ENCODE results near the gene PEMT. TPM values are rescaled to one million over a fixed set of nuclear protein-coding genes. Genes with fewer than 3 reads are reported as not detected.
"Not testable (repeated sequence)": the region's sequence is repeated elsewhere in the genome, so short reads cannot be mapped to it uniquely, and the experiment has no call there.

The PEMT gene
- polyA plus RNA-seq, 2 of the 4 experiments (the other 2 are of a cell fraction), result 47.5 to 47.8 TPM

- DNase-seq (ENCODE audit: low read depth in 1 of 2, low spot score in 1 of 2), result no peak
- no peak for ATAC-seq
- Histone ChIP-seq H3K4me1 (no peaks in the 10 kb centered on the region), H3K4me3 (no peak overlapping the region), H3K9me3 (no peaks in the 10 kb centered on the region), H3K4me2 (no peak overlapping the region), H3K27ac (no peak overlapping the region)
- no peak for TF ChIP-seq RAD21 (conservative IDR thresholded peaks at IDR 0.05 in 1 of 2, IDR thresholded peaks at IDR 0.05 in 1 of 2)
- no peak for TF ChIP-seq HDAC2 (IDR thresholded peaks at IDR 0.05)
- TF ChIP-seq SMC3 (IDR thresholded peaks at IDR 0.05), result no peak
- no peak for TF ChIP-seq JUNB (IDR thresholded peaks at IDR 0.05)
- no peak for TF ChIP-seq E2F6 (IDR thresholded peaks at IDR 0.05; ENCODE audit: borderline replicate concordance, low read depth)
- no peak for TF ChIP-seq KDM1A (IDR thresholded peaks at IDR 0.05; ENCODE audit: low read depth)
- TF ChIP-seq ELK1 (IDR thresholded peaks at IDR 0.05; ENCODE audit: low read depth, low read length), result no peak
- TF ChIP-seq RARB (CRISPR knock-in tag; IDR thresholded peaks at IDR 0.05), result no peak
- TF ChIP-seq ZNF302 (CRISPR knock-in tag; IDR thresholded peaks at IDR 0.05), result no peak
- TF ChIP-seq CBX2 (IDR thresholded peaks at IDR 0.05; ENCODE audit: borderline replicate concordance, low read depth), result no peak
- TF ChIP-seq HEYL (CRISPR knock-in tag; IDR thresholded peaks at IDR 0.05), result no peak
- TF ChIP-seq CHD2 (IDR thresholded peaks at IDR 0.05; ENCODE audit: low read length, partially characterized antibody), result no peak
- TF ChIP-seq ZC3H11A (IDR thresholded peaks at IDR 0.05), result no peak
- no peak for TF ChIP-seq ATOH8 (CRISPR knock-in tag; IDR thresholded peaks at IDR 0.05; ENCODE audit: low read depth)
- no peak for TF ChIP-seq ZSCAN20 (CRISPR knock-in tag; IDR thresholded peaks at IDR 0.05)
- TF ChIP-seq USF2 (IDR thresholded peaks at IDR 0.05), result no peak
- TF ChIP-seq GATA3 (IDR thresholded peaks at IDR 0.05; ENCODE audit: borderline replicate concordance), result no peak
- TF ChIP-seq PHF8 (IDR thresholded peaks at IDR 0.05; ENCODE audit: borderline replicate concordance, low read depth), result no peak
- ChIA-PET POLR2A (no interaction called here), CTCF (interaction anchor here (0.9 to 4.0 kb wide), 8 partner anchors 30 to 175 kb away, joined by 3 to 24 read pairs (median 4); partner anchors contain the start of gene RASD1)
- WGBS (ENCODE audit: missing lambda C conversion rate), result 61% methylated on average over 5 of the region's 5 CpGs
- no peak for FAIRE-seq
Measured at GRCh38 chr17:17467016-17467415, 124.5 kb downstream of the PEMT start.

GRCh38 chr17:17466511-17466910, 125.0 kb downstream of the PEMT start:
- FAIRE-seq, result no peak
- POLR2A ChIA-PET, result no interaction called here
- CTCF ChIA-PET, result interaction anchor here (0.9 to 4.0 kb wide), 7 partner anchors 30 to 176 kb away, joined by 3 to 24 read pairs (median 5); partner anchors contain the start of gene RASD1
- H3K9me3 ChIP-seq, result no peaks in the 10 kb centered on the region
- no peak for DNase-seq (ENCODE audit: low read depth in 1 of 2, low spot score in 1 of 2)
- no peak overlapping the region for H3K4me2 ChIP-seq
- H3K4me1 ChIP-seq, result no peaks in the 10 kb centered on the region
- no peak for TF ChIP-seq RARB (CRISPR knock-in tag; IDR thresholded peaks at IDR 0.05)
- TF ChIP-seq TP53 (CRISPR knock-in tag; IDR thresholded peaks at IDR 0.05), result no peak
- no peak for TF ChIP-seq NFE2L2 (conservative IDR thresholded peaks at IDR 0.05; ENCODE audit: low read length)
- TF ChIP-seq RNF2 (IDR thresholded peaks at IDR 0.05; ENCODE audit: borderline replicate concordance, low read depth), result no peak
- no peak for TF ChIP-seq ZSCAN20 (CRISPR knock-in tag; IDR thresholded peaks at IDR 0.05)
- no peak for TF ChIP-seq EHF (CRISPR knock-in tag; IDR thresholded peaks at IDR 0.05)
- TF ChIP-seq FOXS1 (CRISPR knock-in tag; IDR thresholded peaks at IDR 0.05), result no peak
- no peak for TF ChIP-seq JUN (IDR thresholded peaks at IDR 0.05)
- TF ChIP-seq MYC (IDR thresholded peaks at IDR 0.05; ENCODE audit: borderline replicate concordance, low read length), result no peak
- no peak for TF ChIP-seq ZC3H11A (IDR thresholded peaks at IDR 0.05)
- H3K27ac ChIP-seq, result no peak overlapping the region
- no peak overlapping the region for H3K4me3 ChIP-seq
- WGBS (ENCODE audit: missing lambda C conversion rate), result 34% methylated on average over 5 of the region's 5 CpGs
- no peak for ATAC-seq

- H3K4me1 ChIP-seq; H3K4me3 ChIP-seq; POLR2A ChIA-PET; H3K27ac ChIP-seq; ATAC-seq; FAIRE-seq; H3K4me2 ChIP-seq; H3K9me3 ChIP-seq; DNase-seq (ENCODE audit: low read depth in 1 of 2, low spot score in 1 of 2): not testable (repeated sequence)
- CTCF ChIA-PET, result interaction anchor here (1.4 to 4.0 kb wide), 4 partner anchors 31 to 176 kb away, joined by 5 to 24 read pairs (median 14); partner anchors contain the start of gene RASD1
- WGBS (ENCODE audit: missing lambda C conversion rate), result 14% methylated on average over 1 of the region's 1 CpG
Measured at GRCh38 chr17:17465878-17466277, 125.6 kb downstream of the PEMT start.
